CD8-positive, alpha-beta memory T cell (primary cell): ENCODE data around the gene NDST4. TPM values are rescaled to one million over a fixed set of nuclear protein-coding genes. Genes with fewer than 3 reads are reported as not detected.

Experiments used
- CTCF ChIA-PET: fragments of 350-600 bp; sonication (Branson Sonifier 250); formaldehyde crosslinking; loops from one replicate; lab custom pipeline; 2021; ENCODE audit warnings: antibody characterized with exemption; lab: Charles Lee
- POLR2A ChIA-PET: fragments of 350-600 bp; sonication (Branson Sonifier 250); formaldehyde crosslinking; loops from one replicate; lab custom pipeline; 2021; ENCODE audit warnings: antibody characterized with exemption; lab: Charles Lee
- DNase-seq, 5 donors: peaks; one replicate each; pipeline versions ENCODE4 v3.0.0 to v3.0.0-alpha.2; 2020 to 2022; ENCODE audit warnings: mixed read lengths in 1 of 5
- H3K27ac ChIP-seq: one replicate; pipeline ENCODE4 v1.7.0; 2013; ENCODE audit warnings: low read depth, mild to moderate bottlenecking, low read length, moderate library complexity
- H3K27me3 ChIP-seq: 2 replicates; pipeline ENCODE4 v1.7.0; 2013; ENCODE audit warnings: low read length, mild to moderate bottlenecking; ENCODE audit not compliant: insufficient read depth, poor library complexity, severe bottlenecking
- H3K36me3 ChIP-seq: 2 replicates; pipeline ENCODE4 v1.7.0; 2013; ENCODE audit warnings: mild to moderate bottlenecking, low read length, moderate library complexity; ENCODE audit not compliant: insufficient read depth
- H3K4me1 ChIP-seq: 2 replicates; pipeline ENCODE4 v1.7.0; 2013; ENCODE audit warnings: mild to moderate bottlenecking, low read length, moderate library complexity; ENCODE audit not compliant: insufficient read depth
- H3K4me3 ChIP-seq: 2 replicates; pipeline ENCODE4 v1.7.0; 2013; ENCODE audit warnings: mild to moderate bottlenecking, low read length
- H3K9me3 ChIP-seq: 2 replicates; pipeline ENCODE4 v1.7.0; 2013; ENCODE audit warnings: mild to moderate bottlenecking, low read length
- H3K27ac Mint-ChIP-seq, 8 donors: one replicate each; pipeline ENCODE4 v1.8.0; 2020 to 2021; ENCODE audit warnings: mixed read lengths in 8 of 8, mild to moderate bottlenecking in 6 of 8, inconsistent platforms in 3 of 8, moderate library complexity in 3 of 8
- H3K27me3 Mint-ChIP-seq, 2 donors: one replicate each; pipeline ENCODE4 v1.8.0; 2020 to 2021; ENCODE audit warnings: mixed read lengths in 2 of 2, mild to moderate bottlenecking in 1 of 2, moderate library complexity in 1 of 2
- H3K36me3 Mint-ChIP-seq, 3 donors: one replicate each; pipeline ENCODE4 v1.8.0; 2020 to 2021; ENCODE audit warnings: mixed read lengths in 3 of 3, inconsistent platforms in 1 of 3, mild to moderate bottlenecking in 1 of 3
- H3K4me1 Mint-ChIP-seq, 3 donors: one replicate each; pipeline ENCODE4 v1.8.0; 2020 to 2021; ENCODE audit warnings: mixed read lengths in 3 of 3, inconsistent platforms in 1 of 3, mild to moderate bottlenecking in 1 of 3
- H3K4me3 Mint-ChIP-seq, 7 donors: one replicate each; pipeline ENCODE4 v1.8.0; 2020 to 2021; ENCODE audit warnings: mixed read lengths in 7 of 7, mild to moderate bottlenecking in 6 of 7, moderate library complexity in 4 of 7, inconsistent platforms in 2 of 7
- H3K9me3 Mint-ChIP-seq, 5 donors: one replicate each; pipeline ENCODE4 v1.8.0; 2020 to 2022; ENCODE audit warnings: mixed read lengths in 5 of 5, mild to moderate bottlenecking in 3 of 5, moderate library complexity in 2 of 5, inconsistent platforms in 1 of 5
- polyA plus RNA-seq: library from polyadenylated mRNA; unstranded; fragments of 300-500 nt; fragmentation: Illumina TruSeq; gene quantifications from one replicate; pipeline ENCODE4 v1.2.3, GENCODE V29; 2021
- total RNA-seq, 2 experiments: library from RNA; stranded (reverse); gene quantifications; one replicate each; pipeline ENCODE4 v1.2.3, GENCODE V29; 2021

Gene NDST4
- total and polyA plus RNA-seq, 3 experiments from 2014 or later: not detected

DNA sequence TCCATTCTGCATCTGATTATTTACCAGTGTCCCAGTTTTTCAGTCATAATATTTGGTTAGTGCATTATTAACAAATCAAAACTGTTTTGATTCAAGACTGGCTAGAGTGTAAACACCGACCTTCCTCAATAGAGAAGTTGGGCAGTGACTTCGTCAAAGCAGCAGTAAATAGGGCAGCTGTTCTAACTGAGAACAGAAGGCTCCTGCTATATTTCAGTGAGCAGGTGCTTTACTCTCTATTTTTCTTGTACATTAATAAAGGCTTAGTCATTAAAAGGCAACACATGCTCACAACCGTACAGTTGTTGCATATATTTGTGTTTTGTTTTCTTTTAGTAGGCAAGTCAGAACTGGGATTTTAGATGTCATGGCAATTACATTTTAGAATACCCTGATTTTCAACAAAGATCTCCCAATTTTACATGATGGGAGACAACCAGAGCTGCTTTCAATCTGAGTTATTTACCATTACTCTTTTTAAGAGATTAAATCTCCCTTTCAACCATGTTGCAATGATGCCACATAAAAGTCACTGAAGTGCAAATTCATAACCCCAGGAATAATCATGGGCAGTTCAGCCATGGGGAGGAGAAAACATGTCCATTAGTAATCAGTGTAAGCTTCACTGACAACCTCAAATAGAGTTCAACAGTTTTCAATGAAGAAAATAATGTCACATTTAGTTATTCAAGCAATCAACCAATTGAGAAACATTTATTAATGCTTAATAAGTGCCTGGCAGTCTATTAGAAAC, 233.3 kb downstream of the NDST4 start:
- ChIA-PET POLR2A (no interaction called here), CTCF (no interaction called here)
- no peak overlapping the region for H3K27ac Mint-ChIP-seq
- H3K4me1 ChIP-seq: no peaks in the 10 kb centered on the region
- H3K4me1 Mint-ChIP-seq: no peaks in the 10 kb centered on the region
- H3K27ac ChIP-seq: no peak overlapping the region
- no peak overlapping the region for H3K4me3 ChIP-seq
- peaks cover 0 to 2% of the 10 kb centered on the region in 2 donors for H3K27me3 Mint-ChIP-seq
- no peak overlapping the region for H3K4me3 Mint-ChIP-seq
- H3K9me3 Mint-ChIP-seq: no peaks in the 10 kb centered on the region
- no peaks in the 10 kb centered on the region for H3K36me3 ChIP-seq
- H3K9me3 ChIP-seq: no peaks in the 10 kb centered on the region
- DNase-seq: no peak
- H3K27me3 ChIP-seq: no peaks in the 10 kb centered on the region
- H3K36me3 Mint-ChIP-seq: no peaks in the 10 kb centered on the region

DNA sequence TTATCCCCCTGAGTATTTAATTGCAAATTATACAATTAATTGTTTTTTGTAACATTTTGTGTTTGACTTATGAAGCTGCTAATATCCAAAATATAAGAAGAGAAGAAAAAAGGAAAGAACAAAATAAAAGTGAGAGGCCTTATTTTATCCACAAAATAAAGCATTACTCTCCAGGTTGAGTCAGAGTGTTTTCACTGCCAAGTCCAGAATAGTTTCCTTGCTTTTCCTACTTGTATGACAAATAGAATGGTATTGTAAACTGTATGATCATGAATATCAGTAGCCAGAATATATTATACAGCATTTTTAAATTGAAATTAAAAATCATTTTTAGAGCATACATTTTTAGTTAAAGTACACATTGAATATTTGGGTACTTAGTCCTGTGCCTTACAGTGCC, 237.8 kb downstream of the NDST4 start:
- Mint-ChIP-seq H3K36me3 (no peaks in the 10 kb centered on the region), H3K9me3 (peaks cover 0 to 5% (median 0%) of the 10 kb centered on the region in 5 donors), H3K27me3 (no peaks in the 10 kb centered on the region), H3K4me3 (no peak overlapping the region), H3K27ac (no peak overlapping the region), H3K4me1 (no peaks in the 10 kb centered on the region)
- CTCF ChIA-PET: no interaction called here
- H3K9me3 ChIP-seq: no peaks in the 10 kb centered on the region
- H3K27me3 ChIP-seq: no peaks in the 10 kb centered on the region
- POLR2A ChIA-PET: no interaction called here
- no peaks in the 10 kb centered on the region for H3K4me1 ChIP-seq
- H3K4me3 ChIP-seq: no peak overlapping the region
- H3K36me3 ChIP-seq: no peaks in the 10 kb centered on the region
- no peak for DNase-seq
- no peak overlapping the region for H3K27ac ChIP-seq

DNA sequence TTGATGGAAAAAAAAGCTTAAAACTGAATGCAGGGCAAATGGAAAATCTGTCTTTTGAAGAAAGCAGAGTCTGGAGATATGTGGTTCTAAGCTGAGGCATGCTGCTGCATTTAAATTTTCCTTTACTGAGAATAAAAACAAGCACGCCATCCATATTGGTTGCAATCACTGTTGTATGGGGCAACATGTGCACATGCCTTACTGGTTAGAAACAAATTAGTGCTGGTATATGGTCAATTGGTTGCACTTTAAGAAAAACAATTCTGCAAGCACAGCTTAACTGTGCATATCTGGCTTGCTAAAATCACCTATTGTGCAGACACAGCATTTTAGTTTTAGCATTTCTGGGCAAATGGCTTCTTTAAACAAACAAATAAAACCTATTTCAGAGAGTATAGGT, 239.1 kb downstream of the NDST4 start:
- CTCF ChIA-PET: no interaction called here
- Histone ChIP-seq H3K4me3 (no peak overlapping the region), H3K27me3 (no peaks in the 10 kb centered on the region), H3K9me3 (no peaks in the 10 kb centered on the region), H3K36me3 (no peaks in the 10 kb centered on the region), H3K4me1 (no peaks in the 10 kb centered on the region), H3K27ac (no peak overlapping the region)
- Mint-ChIP-seq H3K4me1 (no peaks in the 10 kb centered on the region), H3K4me3 (no peak overlapping the region), H3K36me3 (no peaks in the 10 kb centered on the region), H3K27ac (no peak overlapping the region), H3K27me3 (no peaks in the 10 kb centered on the region), H3K9me3 (peaks cover 0 to 5% (median 0%) of the 10 kb centered on the region in 5 donors)
- POLR2A ChIA-PET: no interaction called here
- DNase-seq: no peak

DNA sequence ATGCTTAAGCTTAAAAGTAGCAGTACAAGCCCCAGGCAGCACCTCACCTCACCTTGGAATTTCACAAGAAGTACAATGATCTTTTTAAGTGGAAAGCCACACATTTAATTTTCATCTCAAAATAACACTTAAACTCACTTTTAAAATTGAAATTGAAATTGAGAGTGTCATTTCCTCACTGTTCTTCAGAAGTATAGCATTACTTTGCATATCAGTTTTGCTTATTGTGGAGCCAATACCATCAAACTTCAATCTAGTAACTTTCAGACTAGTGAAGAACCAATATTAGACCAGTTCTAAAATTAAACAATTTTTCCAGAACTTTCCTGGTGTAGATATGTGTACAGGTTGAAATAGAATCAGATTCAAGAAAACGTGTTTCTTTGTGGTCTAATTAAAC, 242.4 kb downstream of the NDST4 start:
- no peak overlapping the region for H3K4me3 ChIP-seq
- H3K27ac ChIP-seq: no peak overlapping the region
- Mint-ChIP-seq H3K36me3 (no peaks in the 10 kb centered on the region), H3K4me1 (no peaks in the 10 kb centered on the region), H3K27me3 (no peaks in the 10 kb centered on the region), H3K9me3 (peaks cover 0 to 5% (median 0%) of the 10 kb centered on the region in 5 donors), H3K27ac (no peak overlapping the region), H3K4me3 (no peak overlapping the region)
- H3K27me3 ChIP-seq: no peaks in the 10 kb centered on the region
- ChIA-PET CTCF (no interaction called here), POLR2A (no interaction called here)
- no peaks in the 10 kb centered on the region for H3K4me1 ChIP-seq
- DNase-seq: no peak
- H3K9me3 ChIP-seq: no peaks in the 10 kb centered on the region
- no peaks in the 10 kb centered on the region for H3K36me3 ChIP-seq

DNA sequence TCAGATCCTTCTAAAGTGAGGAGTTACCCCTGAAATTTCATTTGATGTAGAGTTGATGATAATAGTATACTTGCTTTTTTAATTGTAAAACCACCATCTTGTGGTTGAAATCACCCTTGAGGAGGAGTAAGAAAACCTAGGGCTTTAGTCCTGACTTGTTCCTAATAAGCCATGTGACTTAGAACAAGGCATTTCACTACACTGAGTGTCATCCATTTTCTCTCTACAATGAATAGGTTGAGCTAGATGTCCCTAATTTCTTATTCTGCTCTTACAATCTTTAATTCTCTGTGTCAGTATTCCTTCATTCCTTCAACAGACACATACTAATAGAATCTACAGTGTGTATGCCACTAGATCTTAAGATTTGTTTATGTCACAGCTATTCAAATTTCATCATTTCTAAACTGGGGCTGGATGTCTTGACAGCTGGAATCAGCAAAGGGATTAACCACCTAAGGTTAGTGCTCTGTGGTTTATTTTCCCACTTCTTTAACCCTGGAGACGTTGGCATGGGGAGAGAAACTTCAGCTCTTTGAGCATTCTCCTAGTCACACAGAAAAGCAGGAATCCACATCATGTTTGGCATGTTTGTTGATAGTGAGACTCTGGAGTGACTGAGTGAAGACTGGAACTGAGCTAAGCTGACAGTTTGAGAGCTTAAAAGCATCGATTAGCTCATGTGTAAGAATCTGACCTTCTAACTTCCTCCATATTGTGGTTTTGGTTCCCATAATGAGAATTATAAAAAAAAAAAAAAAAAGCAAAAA, 246.3 kb downstream of the NDST4 start:
- Histone ChIP-seq H3K27me3 (no peaks in the 10 kb centered on the region), H3K9me3 (no peaks in the 10 kb centered on the region), H3K36me3 (no peaks in the 10 kb centered on the region), H3K27ac (no peak overlapping the region), H3K4me1 (no peaks in the 10 kb centered on the region), H3K4me3 (no peak overlapping the region)
- Mint-ChIP-seq H3K27me3 (no peaks in the 10 kb centered on the region), H3K4me3 (no peak overlapping the region), H3K9me3 (peaks cover 0 to 3% (median 0%) of the 10 kb centered on the region in 5 donors), H3K27ac (no peak overlapping the region), H3K4me1 (no peaks in the 10 kb centered on the region), H3K36me3 (no peaks in the 10 kb centered on the region)
- CTCF ChIA-PET: no interaction called here
- DNase-seq: no peak
- POLR2A ChIA-PET: no interaction called here

DNA sequence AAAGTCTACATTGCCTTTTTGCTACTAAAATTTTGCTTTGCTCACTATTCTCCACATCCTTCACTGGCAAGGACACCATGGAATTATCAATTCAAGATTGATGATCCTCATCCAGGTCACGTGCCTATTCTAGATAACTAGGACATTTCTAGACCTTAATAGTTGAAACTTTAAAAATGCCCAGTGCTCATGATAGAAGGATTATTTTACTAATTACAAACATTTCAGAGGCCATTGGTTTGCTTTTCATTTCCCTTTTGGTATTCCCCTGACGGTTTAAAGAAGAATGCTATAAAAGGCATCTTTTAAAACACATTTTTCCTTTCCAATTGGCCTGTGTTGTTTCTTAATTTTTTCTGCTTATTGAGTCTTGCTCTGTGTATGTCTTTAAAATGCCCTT, 249.4 kb downstream of the NDST4 start:
- no peaks in the 10 kb centered on the region for H3K36me3 Mint-ChIP-seq
- H3K4me1 ChIP-seq: no peaks in the 10 kb centered on the region
- ChIA-PET POLR2A (no interaction called here), CTCF (no interaction called here)
- DNase-seq: no peak
- peaks cover 0 to 3% (median 0%) of the 10 kb centered on the region in 5 donors for H3K9me3 Mint-ChIP-seq
- no peaks in the 10 kb centered on the region for H3K27me3 Mint-ChIP-seq
- H3K27me3 ChIP-seq: no peaks in the 10 kb centered on the region
- H3K27ac ChIP-seq: no peak overlapping the region
- no peak overlapping the region for H3K4me3 ChIP-seq
- H3K4me1 Mint-ChIP-seq: no peaks in the 10 kb centered on the region
- H3K36me3 ChIP-seq: no peaks in the 10 kb centered on the region
- no peak overlapping the region for H3K27ac Mint-ChIP-seq
- H3K9me3 ChIP-seq: no peaks in the 10 kb centered on the region
- no peak overlapping the region for H3K4me3 Mint-ChIP-seq

DNA sequence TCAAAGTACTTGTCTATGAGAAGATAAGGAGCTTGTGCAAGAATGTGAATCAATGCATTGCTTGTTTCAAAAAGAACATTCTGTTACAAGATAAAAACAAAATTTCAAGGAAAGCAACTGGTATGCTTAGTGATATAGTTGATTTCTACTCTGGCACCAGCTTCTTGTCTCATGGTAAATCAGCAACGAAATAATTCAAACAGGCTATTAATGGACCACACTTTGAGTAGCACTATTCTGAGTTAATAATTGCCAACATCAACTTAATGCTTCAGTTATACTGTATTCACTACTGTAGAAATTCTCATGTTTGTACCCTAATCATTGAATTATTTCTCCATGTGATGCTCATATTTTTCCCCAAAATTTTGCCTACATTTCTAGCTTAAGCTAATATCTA, 252.6 kb downstream of the NDST4 start:
- Mint-ChIP-seq H3K4me3 (no peak overlapping the region), H3K27ac (no peak overlapping the region), H3K27me3 (no peaks in the 10 kb centered on the region), H3K4me1 (no peaks in the 10 kb centered on the region), H3K36me3 (no peaks in the 10 kb centered on the region), H3K9me3 (peaks cover 0 to 3% (median 2%) of the 10 kb centered on the region in 5 donors)
- Histone ChIP-seq H3K9me3 (no peaks in the 10 kb centered on the region), H3K27me3 (no peaks in the 10 kb centered on the region), H3K27ac (no peak overlapping the region), H3K4me1 (no peaks in the 10 kb centered on the region), H3K36me3 (no peaks in the 10 kb centered on the region), H3K4me3 (no peak overlapping the region)
- no peak for DNase-seq
- POLR2A ChIA-PET: no interaction called here
- CTCF ChIA-PET: no interaction called here

DNA sequence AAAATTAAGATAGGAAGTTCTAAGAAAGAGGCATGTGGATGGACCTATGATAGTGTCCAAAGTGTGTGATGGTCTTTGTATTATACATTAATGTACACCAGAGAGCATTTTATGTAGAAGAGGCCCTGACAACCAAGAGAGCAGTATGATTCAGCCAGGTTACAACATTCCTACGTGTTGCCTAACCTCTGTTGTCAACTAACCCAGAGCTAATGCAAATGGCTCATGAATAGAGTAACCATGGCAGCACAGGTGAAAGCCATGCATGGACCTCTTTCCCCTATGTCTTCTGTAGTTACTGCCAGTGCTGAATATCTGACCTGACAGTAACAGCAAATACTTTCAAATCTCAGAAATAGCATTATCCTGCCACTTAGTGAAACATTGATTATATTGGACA, 255.6 kb downstream of the NDST4 start:
- Mint-ChIP-seq H3K4me1 (no peaks in the 10 kb centered on the region), H3K27ac (no peak overlapping the region), H3K27me3 (no peaks in the 10 kb centered on the region), H3K4me3 (no peak overlapping the region), H3K9me3 (peaks cover 0 to 3% (median 2%) of the 10 kb centered on the region in 5 donors), H3K36me3 (no peaks in the 10 kb centered on the region)
- CTCF ChIA-PET: no interaction called here
- no peaks in the 10 kb centered on the region for H3K9me3 ChIP-seq
- POLR2A ChIA-PET: no interaction called here
- H3K27ac ChIP-seq: no peak overlapping the region
- H3K27me3 ChIP-seq: no peaks in the 10 kb centered on the region
- H3K4me3 ChIP-seq: no peak overlapping the region
- no peaks in the 10 kb centered on the region for H3K36me3 ChIP-seq
- no peak for DNase-seq
- no peaks in the 10 kb centered on the region for H3K4me1 ChIP-seq
